ENCODE results near the gene PHLDA3. TPM values are rescaled to one million over a fixed set of nuclear protein-coding genes. Genes with fewer than 3 reads are reported as not detected.

Gene PHLDA3
- polyA plus RNA-seq, 1 donor from 2014 or later: 35.1 TPM

DNA sequence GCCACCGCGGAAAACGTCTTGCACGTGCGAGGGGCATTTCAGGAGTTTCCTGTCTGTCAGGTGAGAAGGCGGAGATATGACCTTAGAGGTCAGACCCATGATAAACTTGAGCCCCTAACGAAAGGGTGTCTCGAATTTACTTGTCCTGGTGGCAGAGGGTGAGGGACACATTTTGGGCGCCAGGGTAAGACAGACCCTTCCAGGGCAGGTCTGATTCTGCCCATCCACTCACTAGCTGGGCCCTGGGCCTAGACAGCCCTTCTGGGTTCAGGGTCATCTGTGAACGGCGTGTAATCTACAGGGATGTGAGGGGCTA, 38.3 kb upstream of the PHLDA3 start:
- Histone ChIP-seq H3K4me3 (ENCODE audit: low read length) (peak overlapping the region; percentile 55), H4K20me1 (ENCODE audit: insufficient read depth) (no peaks in the 10 kb centered on the region), H3F3A (ENCODE audit: insufficient read depth, low read length, poor library complexity, severe bottlenecking) (no peaks in the 10 kb centered on the region), H3K36me3 (ENCODE audit: insufficient read depth, low read length) (no peaks in the 10 kb centered on the region), H3K9me2 (ENCODE audit: insufficient read depth, low read length) (no peaks in the 10 kb centered on the region), H3K4me2 (ENCODE audit: low read length) (no peak overlapping the region), H3K27me3 (ENCODE audit: insufficient read depth, low read depth, low read length) (peaks cover 17% of the 10 kb centered on the region), H3K27ac (ENCODE audit: low read length) (no peak overlapping the region), H3K79me2 (replicated peaks; ENCODE audit: insufficient read depth, low read length) (no peaks in the 10 kb centered on the region), H3K9ac (ENCODE audit: low read length) (no peak overlapping the region), H3K9me3 (ENCODE audit: low read length) (no peaks in the 10 kb centered on the region), H2AFZ (ENCODE audit: low read depth, low read length) (no peak overlapping the region)
- TF ChIP-seq MXI1 (conservative IDR thresholded peaks at IDR 0.05; ENCODE audit: poor library complexity, severe bottlenecking) (no peak), EZH2 (IDR thresholded peaks at IDR 0.05; ENCODE audit: borderline replicate concordance, insufficient read depth, low read length, poor library complexity, severe bottlenecking) (no peak), TAF1 (IDR thresholded peaks at IDR 0.05; ENCODE audit: low read depth) (no peak), SMC3 (conservative IDR thresholded peaks at IDR 0.05; ENCODE audit: poor library complexity) (no peak), RAD21 (conservative IDR thresholded peaks at IDR 0.05) (no peak), POLR2AphosphoS5 (IDR thresholded peaks at IDR 0.05) (no peak), EP300 (conservative IDR thresholded peaks at IDR 0.05; ENCODE audit: poor library complexity, severe bottlenecking) (no peak)
- TF ChIP-seq, protein P1, sequence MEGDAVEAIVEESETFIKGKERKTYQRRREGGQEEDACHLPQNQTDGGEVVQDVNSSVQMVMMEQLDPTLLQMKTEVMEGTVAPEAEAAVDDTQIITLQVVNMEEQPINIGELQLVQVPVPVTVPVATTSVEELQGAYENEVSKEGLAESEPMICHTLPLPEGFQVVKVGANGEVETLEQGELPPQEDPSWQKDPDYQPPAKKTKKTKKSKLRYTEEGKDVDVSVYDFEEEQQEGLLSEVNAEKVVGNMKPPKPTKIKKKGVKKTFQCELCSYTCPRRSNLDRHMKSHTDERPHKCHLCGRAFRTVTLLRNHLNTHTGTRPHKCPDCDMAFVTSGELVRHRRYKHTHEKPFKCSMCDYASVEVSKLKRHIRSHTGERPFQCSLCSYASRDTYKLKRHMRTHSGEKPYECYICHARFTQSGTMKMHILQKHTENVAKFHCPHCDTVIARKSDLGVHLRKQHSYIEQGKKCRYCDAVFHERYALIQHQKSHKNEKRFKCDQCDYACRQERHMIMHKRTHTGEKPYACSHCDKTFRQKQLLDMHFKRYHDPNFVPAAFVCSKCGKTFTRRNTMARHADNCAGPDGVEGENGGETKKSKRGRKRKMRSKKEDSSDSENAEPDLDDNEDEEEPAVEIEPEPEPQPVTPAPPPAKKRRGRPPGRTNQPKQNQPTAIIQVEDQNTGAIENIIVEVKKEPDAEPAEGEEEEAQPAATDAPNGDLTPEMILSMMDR (IDR thresholded peaks at IDR 0.05; ENCODE audit: poor library complexity, severe bottlenecking): no peak
- TF ChIP-seq, protein P2, sequence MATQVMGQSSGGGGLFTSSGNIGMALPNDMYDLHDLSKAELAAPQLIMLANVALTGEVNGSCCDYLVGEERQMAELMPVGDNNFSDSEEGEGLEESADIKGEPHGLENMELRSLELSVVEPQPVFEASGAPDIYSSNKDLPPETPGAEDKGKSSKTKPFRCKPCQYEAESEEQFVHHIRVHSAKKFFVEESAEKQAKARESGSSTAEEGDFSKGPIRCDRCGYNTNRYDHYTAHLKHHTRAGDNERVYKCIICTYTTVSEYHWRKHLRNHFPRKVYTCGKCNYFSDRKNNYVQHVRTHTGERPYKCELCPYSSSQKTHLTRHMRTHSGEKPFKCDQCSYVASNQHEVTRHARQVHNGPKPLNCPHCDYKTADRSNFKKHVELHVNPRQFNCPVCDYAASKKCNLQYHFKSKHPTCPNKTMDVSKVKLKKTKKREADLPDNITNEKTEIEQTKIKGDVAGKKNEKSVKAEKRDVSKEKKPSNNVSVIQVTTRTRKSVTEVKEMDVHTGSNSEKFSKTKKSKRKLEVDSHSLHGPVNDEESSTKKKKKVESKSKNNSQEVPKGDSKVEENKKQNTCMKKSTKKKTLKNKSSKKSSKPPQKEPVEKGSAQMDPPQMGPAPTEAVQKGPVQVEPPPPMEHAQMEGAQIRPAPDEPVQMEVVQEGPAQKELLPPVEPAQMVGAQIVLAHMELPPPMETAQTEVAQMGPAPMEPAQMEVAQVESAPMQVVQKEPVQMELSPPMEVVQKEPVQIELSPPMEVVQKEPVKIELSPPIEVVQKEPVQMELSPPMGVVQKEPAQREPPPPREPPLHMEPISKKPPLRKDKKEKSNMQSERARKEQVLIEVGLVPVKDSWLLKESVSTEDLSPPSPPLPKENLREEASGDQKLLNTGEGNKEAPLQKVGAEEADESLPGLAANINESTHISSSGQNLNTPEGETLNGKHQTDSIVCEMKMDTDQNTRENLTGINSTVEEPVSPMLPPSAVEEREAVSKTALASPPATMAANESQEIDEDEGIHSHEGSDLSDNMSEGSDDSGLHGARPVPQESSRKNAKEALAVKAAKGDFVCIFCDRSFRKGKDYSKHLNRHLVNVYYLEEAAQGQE (IDR thresholded peaks at IDR 0.05; ENCODE audit: borderline replicate concordance): no peak

- no peak within 1 kb of the TSS for H3K27ac ChIP-seq (ENCODE audit: low read length)
- H3K79me2 ChIP-seq (replicated peaks; ENCODE audit: insufficient read depth, low read length): no peaks in the 10 kb centered on the region
Measured at GRCh38 chr1:201506557-201507359, 37.8 kb upstream of the PHLDA3 start, which contains the start of gene CSRP1. Gene CSRP1, minus strand, starts transcription at chr1:201507123. Its CDS starts 10,820 bp downstream, at chr1:201496303.

More at GRCh38 chr1:201506557-201507359, 37.8 kb upstream of the PHLDA3 start, which contains the start of gene CSRP1:
- H3F3A ChIP-seq (ENCODE audit: insufficient read depth, low read length, poor library complexity, severe bottlenecking): no peaks in the 10 kb centered on the region
- H2AFZ ChIP-seq (ENCODE audit: low read depth, low read length): no peak within 1 kb of the TSS
- no peaks in the 10 kb centered on the region for H3K9me2 ChIP-seq (ENCODE audit: insufficient read depth, low read length)
- H3K9me3 ChIP-seq (ENCODE audit: low read length): no peaks in the 10 kb centered on the region
- no peak within 1 kb of the TSS for H3K4me2 ChIP-seq (ENCODE audit: low read length)
- peaks cover 17% of the 10 kb centered on the region for H3K27me3 ChIP-seq (ENCODE audit: insufficient read depth, low read depth, low read length)
- peak within 1 kb of the TSS; percentile 9 for H3K9ac ChIP-seq (ENCODE audit: low read length)
- no peak for TF ChIP-seq TAF1 (IDR thresholded peaks at IDR 0.05; ENCODE audit: low read depth)
- no peak for TF ChIP-seq SMC3 (conservative IDR thresholded peaks at IDR 0.05; ENCODE audit: poor library complexity)
- TF ChIP-seq POLR2AphosphoS5 (IDR thresholded peaks at IDR 0.05): no peak
- TF ChIP-seq RAD21 (conservative IDR thresholded peaks at IDR 0.05): no peak
- TF ChIP-seq, protein P2 (IDR thresholded peaks at IDR 0.05; ENCODE audit: borderline replicate concordance): no peak
- no peak for TF ChIP-seq EZH2 (IDR thresholded peaks at IDR 0.05; ENCODE audit: borderline replicate concordance, insufficient read depth, low read length, poor library complexity, severe bottlenecking)
- TF ChIP-seq EP300 (conservative IDR thresholded peaks at IDR 0.05; ENCODE audit: poor library complexity, severe bottlenecking): no peak
- TF ChIP-seq, protein P1 (IDR thresholded peaks at IDR 0.05; ENCODE audit: poor library complexity, severe bottlenecking): no peak
- TF ChIP-seq MXI1 (conservative IDR thresholded peaks at IDR 0.05; ENCODE audit: poor library complexity, severe bottlenecking): no peak
- peak within 1 kb of the TSS; percentile 55 for H3K4me3 ChIP-seq (ENCODE audit: low read length)
- H4K20me1 ChIP-seq (ENCODE audit: insufficient read depth): no peaks in the 10 kb centered on the region
- H3K36me3 ChIP-seq (ENCODE audit: insufficient read depth, low read length): no peaks in the 10 kb centered on the region
